Brain microvascular endothelial cell (primary cell): ENCODE data around the gene TOGARAM2.

Experiments used
- DNase-seq: peaks from one replicate; pipeline ENCODE4 v3.0.0-alpha.2; 2020
- H3K27ac ChIP-seq: fragments of 250-450 bp; sonication (Bioruptor Pico); 2 replicates; pipeline ENCODE4 v1.5.1; 2020; ENCODE audit warnings: mild to moderate bottlenecking, moderate library complexity
- H3K27me3 ChIP-seq: fragments of 250-450 bp; sonication (Bioruptor Pico); replicated peaks from 2 replicates; pipeline ENCODE4 v1.5.1; 2020; ENCODE audit warnings: mild to moderate bottlenecking
- H3K36me3 ChIP-seq: fragments of 250-450 bp; sonication (Bioruptor Pico); replicated peaks from 2 replicates; pipeline ENCODE4 v1.5.1; 2020; ENCODE audit warnings: mild to moderate bottlenecking
- H3K4me3 ChIP-seq: 2 replicates; pipeline ENCODE4 v1.5.1; 2011; ENCODE audit warnings: low read depth, mild to moderate bottlenecking, control low read depth, low read length, moderate library complexity
- CTCF ChIP-seq: IDR thresholded peaks from 2 replicates; pipeline ENCODE4 v1.5.1; 2011; ENCODE audit warnings: low read depth, mild to moderate bottlenecking, moderate library complexity, low read length, control low read depth, inconsistent platforms; ENCODE audit errors: missing control alignments
- in situ Hi-C: cut with HindIII; loops from 2 replicates; pipeline ENCODE4 v1.10.0; 2017; ENCODE audit warnings: low sequenced_read_pairs, low pct_ligation_motif_present

The TOGARAM2 gene

DNA sequence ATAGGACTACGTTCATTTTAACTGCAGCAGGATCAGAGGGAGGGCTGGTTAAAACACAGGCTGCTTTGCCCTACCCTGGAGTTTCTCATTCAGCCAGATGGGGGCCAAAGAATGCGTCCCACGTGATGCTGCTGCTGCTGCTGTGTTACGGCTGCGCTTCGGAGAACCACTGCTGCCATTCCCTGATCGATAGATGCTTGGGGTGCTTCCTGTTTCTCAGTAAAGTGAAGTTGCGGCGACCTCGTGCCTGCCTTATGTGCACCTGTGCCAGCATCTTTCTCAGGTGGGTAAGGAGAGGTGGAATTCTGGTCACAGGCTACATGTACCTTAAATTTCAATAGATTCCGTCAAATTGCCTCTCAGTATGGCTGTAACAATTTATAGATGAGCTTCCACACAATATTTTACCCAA lies 24.7 kb upstream of the TOGARAM2 start:
- Histone ChIP-seq H3K36me3 (no peaks in the 10 kb centered on the region), H3K27me3 (no peaks in the 10 kb centered on the region), H3K4me3 (peak overlapping the region; percentile 24), H3K27ac (no peak overlapping the region)
- peak; percentile 69 for TF ChIP-seq CTCF
- in situ Hi-C loops, result no loop called here
- DNase-seq, result peak; percentile 53

GRCh38 chr2:28956890-28957289 lies 24.2 kb upstream of the TOGARAM2 start:
- peak; percentile 62 for TF ChIP-seq CTCF
- in situ Hi-C loops, result no loop called here
- no peak overlapping the region for H3K4me3 ChIP-seq
- H3K36me3 ChIP-seq, result no peaks in the 10 kb centered on the region
- no peaks in the 10 kb centered on the region for H3K27me3 ChIP-seq
- no peak overlapping the region for H3K27ac ChIP-seq
- peak; percentile 18 for DNase-seq

DNA sequence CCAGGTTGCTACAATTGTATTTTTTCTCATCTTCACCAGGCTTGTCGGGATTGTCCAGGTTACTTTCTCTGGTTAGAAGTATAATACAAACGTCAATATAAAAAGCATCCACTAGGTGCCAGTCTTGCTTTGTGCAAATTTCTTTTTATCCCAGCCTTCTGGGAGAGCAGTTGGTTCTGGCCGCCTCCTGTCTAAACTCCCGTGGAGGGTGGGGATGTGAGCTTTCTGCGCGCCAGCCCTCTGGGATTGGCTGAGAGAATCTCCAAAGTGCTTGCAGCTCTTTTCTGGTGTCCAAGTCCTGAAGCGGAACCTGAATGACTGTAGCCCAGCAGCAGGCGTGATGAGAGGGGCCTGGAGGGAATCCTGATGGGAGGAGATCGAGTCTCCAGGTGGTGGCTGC lies 22.4 kb upstream of the TOGARAM2 start:
- Histone ChIP-seq H3K4me3 (no peak overlapping the region), H3K27ac (no peak overlapping the region), H3K27me3 (no peaks in the 10 kb centered on the region), H3K36me3 (no peaks in the 10 kb centered on the region)
- peak; percentile 69 for DNase-seq
- TF ChIP-seq CTCF, result peak; percentile 62
- in situ Hi-C loops, result no loop called here

DNA sequence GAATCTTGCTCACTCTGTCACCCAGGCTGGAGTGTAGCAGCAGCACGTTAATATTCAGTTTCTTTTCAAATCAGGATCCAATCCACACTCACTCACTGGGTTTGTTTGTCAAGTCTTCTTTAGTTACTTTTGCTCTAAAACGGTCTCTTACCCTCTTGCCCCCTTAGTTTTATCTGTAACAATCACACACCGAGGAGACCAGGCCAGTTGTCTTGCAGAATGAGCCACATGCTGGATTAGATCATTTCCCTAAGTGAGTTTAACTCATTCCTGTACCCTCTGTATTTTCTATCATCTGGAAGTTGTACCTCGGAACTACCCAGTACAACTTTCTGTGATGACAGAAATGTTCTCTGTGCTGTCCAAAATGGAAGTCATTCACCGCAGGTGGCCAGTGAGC lies 20.7 kb upstream of the TOGARAM2 start:
- Histone ChIP-seq H3K27ac (no peak overlapping the region), H3K27me3 (no peaks in the 10 kb centered on the region), H3K36me3 (no peaks in the 10 kb centered on the region), H3K4me3 (no peak overlapping the region)
- in situ Hi-C loops, result no loop called here
- DNase-seq, result no peak
- TF ChIP-seq CTCF, result no peak

DNA sequence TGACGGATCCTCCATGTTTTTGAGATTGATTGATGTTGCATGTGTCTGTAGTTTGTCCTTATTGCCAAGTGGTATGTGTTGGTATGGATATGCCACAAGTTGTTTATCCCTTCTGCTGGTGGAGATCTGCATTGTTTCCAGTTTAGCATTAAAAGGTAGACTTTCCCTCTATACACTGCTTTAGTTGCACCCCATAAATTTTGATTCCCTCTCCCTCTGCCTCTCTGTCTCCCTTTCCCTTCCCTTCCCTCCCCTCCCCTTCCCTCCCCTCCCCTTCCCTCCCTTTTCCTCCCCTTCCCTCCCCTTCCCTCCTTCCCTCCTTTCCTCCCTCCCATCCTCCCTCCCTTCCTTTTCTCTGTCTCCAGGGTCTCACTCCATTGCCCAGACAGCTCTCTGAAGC lies 18.6 kb upstream of the TOGARAM2 start:
- Histone ChIP-seq H3K4me3 (no peak overlapping the region), H3K27ac (no peak overlapping the region), H3K27me3 (no peaks in the 10 kb centered on the region), H3K36me3 (no peaks in the 10 kb centered on the region)
- in situ Hi-C loops, result no loop called here
- no peak for TF ChIP-seq CTCF
- DNase-seq, result no peak

GRCh38 chr2:28970464-28971160 lies 10.5 kb upstream of the TOGARAM2 start:
- DNase-seq, result no peak
- no peak overlapping the region for H3K27ac ChIP-seq
- H3K27me3 ChIP-seq, result no peaks in the 10 kb centered on the region
- in situ Hi-C loops, result no loop called here
- H3K36me3 ChIP-seq, result no peaks in the 10 kb centered on the region
- no peak for TF ChIP-seq CTCF
- H3K4me3 ChIP-seq, result no peak overlapping the region
